Measurements from ENCODE around the gene XAGE2.
"Not testable (repeated sequence)": the region's sequence is repeated elsewhere in the genome, so short reads cannot be mapped to it uniquely, and the experiment has no call there.

XAGE2 gene

GRCh38 chrX:52368368-52369055 lies at the start of gene XAGE2:
XAGE2 (plus strand) TSS chrX:52369021; CDS start chrX:52370015, 994 bp downstream.
- no peak for DNase-seq (ENCODE audit: low read depth)

GRCh38 chrX:52337410-52337809 lies 31.4 kb upstream of the XAGE2 start:
- no peak for DNase-seq (ENCODE audit: low read depth)

- peak; percentile 1 for DNase-seq (ENCODE audit: low read depth)
Measured at GRCh38 chrX:52341493-52341892, 27.3 kb upstream of the XAGE2 start.

- not testable (repeated sequence) for DNase-seq (ENCODE audit: low read depth)
Measured at GRCh38 chrX:52343131-52343530, 25.7 kb upstream of the XAGE2 start.

- DNase-seq (ENCODE audit: low read depth) = peak; percentile 35
Measured at GRCh38 chrX:52345402-52345801, 23.4 kb upstream of the XAGE2 start.

- DNase-seq (ENCODE audit: low read depth) = no peak
Measured at GRCh38 chrX:52346174-52347165, 22.4 kb upstream of the XAGE2 start.

- no peak for DNase-seq (ENCODE audit: low read depth)
Measured at GRCh38 chrX:52349681-52350080, 19.1 kb upstream of the XAGE2 start.

GRCh38 chrX:52352551-52352950 lies 16.3 kb upstream of the XAGE2 start:
- DNase-seq (ENCODE audit: low read depth) = no peak

GRCh38 chrX:52353838-52354237 lies 15.0 kb upstream of the XAGE2 start:
- DNase-seq (ENCODE audit: low read depth) = no peak

GRCh38 chrX:52355108-52355507 lies 13.7 kb upstream of the XAGE2 start:
- no peak for DNase-seq (ENCODE audit: low read depth)

GRCh38 chrX:52359614-52360232 lies 9.1 kb upstream of the XAGE2 start:
- peak; percentile 17 for DNase-seq (ENCODE audit: low read depth)

GRCh38 chrX:52361941-52362340 lies 6.9 kb upstream of the XAGE2 start:
- DNase-seq (ENCODE audit: low read depth) = no peak

GRCh38 chrX:52363247-52363883 lies 5.5 kb upstream of the XAGE2 start:
- DNase-seq (ENCODE audit: low read depth) = peak; percentile 11

- DNase-seq (ENCODE audit: low read depth) = no peak
Measured at GRCh38 chrX:52378870-52379269, 10.0 kb downstream of the XAGE2 start.

- no peak for DNase-seq (ENCODE audit: low read depth)
Measured at GRCh38 chrX:52380993-52381392, 12.2 kb downstream of the XAGE2 start.

GRCh38 chrX:52410439-52411394 lies 41.9 kb downstream of the XAGE2 start:
- DNase-seq (ENCODE audit: low read depth) = no peak

- no peak for DNase-seq (ENCODE audit: low read depth)
Measured at GRCh38 chrX:52415304-52415703, 46.5 kb downstream of the XAGE2 start.

GRCh38 chrX:52416816-52417215 lies 48.0 kb downstream of the XAGE2 start:
- DNase-seq (ENCODE audit: low read depth) = no peak

GRCh38 chrX:52420824-52421443 lies 52.1 kb downstream of the XAGE2 start:
- peak; percentile 82 for DNase-seq (ENCODE audit: low read depth)

GRCh38 chrX:52422884-52423283 lies 54.1 kb downstream of the XAGE2 start:
- peak; percentile 78 for DNase-seq (ENCODE audit: low read depth)

Measured in amniotic epithelial cell (primary cell).